GM19455 (cell line): ENCODE measurements around the gene HS2ST1.

Experiments used
- ATAC-seq: cut with Tn5 transposase; IDR thresholded peaks from one replicate; pipeline ENCODE4 v1.9.1; 2021; ENCODE audit not compliant: unreplicated experiment

HS2ST1 gene

GRCh38 chr1:87132284-87132870 is 217.9 kb downstream of the HS2ST1 start:
- ATAC-seq, result peak; percentile 24

DNA sequence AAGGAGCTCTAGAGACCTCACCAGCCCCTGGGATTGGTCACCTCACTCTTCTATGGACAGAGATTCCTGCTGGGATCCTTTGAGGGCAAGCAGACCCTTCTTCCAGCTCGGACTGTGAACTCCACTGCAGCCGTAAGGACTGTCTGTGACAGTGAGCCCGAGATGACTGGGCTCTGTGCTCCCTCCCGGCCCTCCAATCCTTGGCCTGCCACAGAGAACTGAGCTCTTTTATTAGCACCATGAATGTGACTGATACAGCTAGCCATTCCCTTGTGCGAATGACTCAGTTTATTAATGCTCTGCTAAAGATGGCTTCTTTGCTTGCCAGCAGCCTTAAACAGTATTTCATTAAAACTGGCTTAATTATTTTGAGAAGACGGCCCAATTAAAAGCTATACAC is 219.6 kb downstream of the HS2ST1 start:
- no peak for ATAC-seq

DNA sequence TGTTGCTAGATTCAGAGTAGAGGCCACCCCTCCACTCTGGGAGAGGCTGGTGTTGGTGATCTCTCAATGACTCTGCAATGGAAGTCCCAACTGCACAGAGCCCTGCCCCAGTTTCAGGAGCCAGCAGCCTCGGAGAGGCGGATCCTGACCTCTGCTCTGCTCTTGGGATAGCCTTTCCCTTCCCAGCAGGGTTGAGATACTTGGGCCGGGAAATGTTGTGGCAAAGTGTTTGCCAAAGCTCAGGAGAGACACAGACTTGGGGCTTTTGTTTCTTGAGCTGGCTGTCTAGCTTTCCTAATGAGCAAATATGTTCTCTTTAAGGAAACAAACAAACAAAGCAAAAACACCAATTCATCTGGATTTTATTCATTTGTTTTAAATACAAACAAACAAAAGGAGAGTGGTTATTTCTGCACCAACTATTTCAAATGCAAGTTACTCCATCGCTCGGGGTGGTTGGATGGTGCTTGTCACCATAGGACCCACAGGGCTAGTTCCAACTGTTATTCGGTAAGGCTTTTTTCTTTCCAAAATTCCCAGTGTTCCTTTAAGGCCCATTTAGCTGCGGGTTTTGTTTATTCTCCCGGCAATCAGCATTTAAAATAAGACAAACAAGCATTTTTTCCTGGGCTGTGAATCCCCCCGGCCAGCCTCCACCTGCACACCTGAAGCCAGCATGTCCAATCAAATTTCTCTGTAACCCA is 220.3 kb downstream of the HS2ST1 start:
- ATAC-seq, result no peak

- ATAC-seq, result no peak
Observed at GRCh38 chr1:87135329-87135712, 220.9 kb downstream of the HS2ST1 start.

GRCh38 chr1:87136607-87137341 is 222.3 kb downstream of the HS2ST1 start:
- ATAC-seq, result no peak

- ATAC-seq, result no peak
Observed at GRCh38 chr1:87137342-87137739, 222.9 kb downstream of the HS2ST1 start.

DNA sequence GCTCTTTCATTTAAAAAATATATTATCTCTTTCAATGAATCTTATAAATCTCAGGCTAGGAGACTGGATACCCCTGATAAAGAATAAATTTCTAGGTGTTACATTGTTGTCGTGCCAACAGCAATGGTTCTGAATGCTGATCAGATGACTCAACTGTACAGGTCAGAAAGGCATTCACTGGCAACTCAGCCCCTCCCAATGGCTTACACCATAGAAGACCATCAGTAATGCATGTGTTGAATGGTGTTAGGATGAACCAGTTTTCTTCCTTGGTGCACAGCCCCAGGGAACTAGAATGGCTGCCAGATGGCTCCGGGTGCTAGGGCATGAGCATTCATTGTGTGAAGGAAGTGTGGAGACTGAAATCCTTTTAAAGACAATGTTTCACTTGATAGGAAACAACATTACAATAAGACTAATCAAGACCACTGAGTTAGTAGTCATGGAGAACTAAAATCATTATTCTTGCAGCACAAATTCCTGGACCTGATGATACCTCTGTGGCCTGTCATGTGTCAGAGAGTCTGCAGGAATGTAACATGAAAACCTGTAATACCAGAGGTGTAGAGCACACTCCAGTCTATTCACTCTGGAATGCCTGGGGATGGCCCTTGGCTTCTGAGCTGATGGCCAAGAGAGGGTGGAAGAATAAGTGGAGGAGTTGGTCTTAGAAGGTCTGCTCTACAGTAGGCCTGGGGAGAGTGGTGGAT is 226.6 kb downstream of the HS2ST1 start:
- ATAC-seq, result no peak

GRCh38 chr1:87141556-87141955 is 227.1 kb downstream of the HS2ST1 start:
- ATAC-seq, result no peak

DNA sequence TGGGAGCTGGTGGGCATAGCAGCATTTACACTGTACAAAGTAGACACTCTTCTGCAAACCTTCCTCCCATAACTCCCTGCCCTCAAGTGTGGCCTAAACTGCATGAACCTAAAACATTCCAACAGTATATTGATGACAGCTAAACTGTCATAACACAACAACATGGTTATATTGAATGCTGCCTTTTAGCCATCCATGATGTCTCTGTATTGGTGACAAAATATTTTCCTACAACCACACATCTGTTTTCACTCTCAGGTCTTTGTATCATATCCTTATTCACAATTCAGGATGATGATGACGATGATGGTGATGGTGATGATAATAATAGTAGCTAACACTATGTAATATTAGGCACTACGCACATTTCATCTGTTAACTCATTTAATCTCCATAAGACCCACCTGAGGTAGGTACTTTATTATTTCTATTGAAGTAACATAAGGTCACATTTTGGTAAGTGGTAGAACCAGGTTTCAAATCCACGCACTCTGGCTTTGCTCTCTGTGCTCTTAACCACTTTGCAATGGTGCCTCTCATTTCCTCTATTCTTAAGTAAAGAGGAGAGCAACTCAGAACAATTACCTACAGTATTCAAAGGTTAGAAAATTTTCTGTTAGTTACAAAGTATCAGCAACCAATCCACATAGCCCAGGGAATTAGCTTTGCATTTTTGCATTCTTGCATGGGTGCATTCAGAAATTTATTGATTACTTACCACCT is 229.1 kb downstream of the HS2ST1 start:
- ATAC-seq, result no peak

GRCh38 chr1:87144316-87144895 is 230.0 kb downstream of the HS2ST1 start:
- ATAC-seq, result no peak

GRCh38 chr1:87144981-87145380 is 230.5 kb downstream of the HS2ST1 start:
- no peak for ATAC-seq

GRCh38 chr1:87146538-87146937 is 232.1 kb downstream of the HS2ST1 start:
- no peak for ATAC-seq

GRCh38 chr1:87146986-87147385 is 232.6 kb downstream of the HS2ST1 start:
- no peak for ATAC-seq

- ATAC-seq, result no peak
Observed at GRCh38 chr1:87147851-87148250, 233.4 kb downstream of the HS2ST1 start.

- ATAC-seq, result no peak
Observed at GRCh38 chr1:87148661-87149060, 234.2 kb downstream of the HS2ST1 start.

DNA sequence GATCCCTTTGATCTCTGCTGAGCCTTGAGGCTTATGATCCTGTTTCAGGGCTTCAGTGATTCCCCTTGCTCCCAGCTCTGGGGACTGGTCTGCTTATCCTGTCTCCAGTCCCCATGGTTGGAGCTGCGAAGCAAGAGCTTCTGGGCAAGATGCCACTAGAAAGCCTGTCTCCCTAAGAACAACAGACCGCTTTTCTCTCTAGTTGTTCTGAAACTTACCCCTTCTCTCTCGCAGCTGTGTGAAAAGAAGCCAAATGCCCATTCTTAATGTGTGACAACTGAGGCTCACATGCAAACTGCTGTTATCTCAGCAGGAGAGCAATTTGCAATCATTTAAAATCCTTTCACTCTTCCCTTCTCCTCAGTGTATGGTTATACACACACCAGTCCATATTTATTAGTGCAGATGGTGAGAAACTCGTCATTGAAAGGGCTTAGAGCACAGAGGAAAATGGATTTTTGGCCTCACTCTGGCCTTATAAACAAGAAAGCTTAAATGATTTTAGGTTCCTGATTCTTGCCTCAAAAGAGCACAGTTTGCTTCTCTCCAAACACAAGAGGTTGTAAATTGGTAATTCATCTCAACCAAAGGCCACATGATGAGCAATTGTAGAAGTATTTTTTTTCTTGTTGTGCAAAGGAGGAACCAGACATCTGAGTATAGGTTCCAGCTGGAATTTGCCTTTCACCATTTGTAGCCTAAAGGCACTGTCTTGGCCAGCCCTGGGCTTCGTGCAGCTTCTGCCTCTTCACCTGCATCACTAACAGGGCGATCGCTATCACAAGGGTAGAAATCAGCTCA is 235.0 kb downstream of the HS2ST1 start:
- no peak for ATAC-seq

GRCh38 chr1:87150143-87150542 is 235.7 kb downstream of the HS2ST1 start:
- ATAC-seq, result no peak

- peak; percentile 75 for ATAC-seq
Observed at GRCh38 chr1:87151500-87152421, 237.3 kb downstream of the HS2ST1 start.

DNA sequence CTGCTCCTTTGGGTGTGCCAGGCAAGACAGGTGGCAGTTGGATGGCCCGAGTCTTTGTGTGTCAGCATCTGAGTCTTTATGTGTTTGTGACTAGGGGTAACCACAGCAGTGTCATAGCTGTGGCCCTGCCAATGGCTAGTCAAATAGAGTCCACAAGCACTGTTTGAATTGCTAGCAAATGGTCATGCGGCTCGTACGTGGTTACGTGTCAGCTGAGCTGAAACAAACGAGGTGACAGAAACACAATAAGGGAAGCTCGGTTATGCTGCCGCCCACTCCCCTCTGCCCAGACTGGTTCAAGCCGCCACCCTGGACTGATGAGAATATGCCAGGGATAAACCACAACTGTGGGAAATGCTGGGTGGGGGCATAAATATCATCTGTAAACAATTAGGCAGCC is 239.9 kb downstream of the HS2ST1 start:
- ATAC-seq, result no peak
